GM19239 (cell line): ENCODE results near the gene PLXNB2.
"Not testable (repeated sequence)": the region's sequence is repeated elsewhere in the genome, so short reads cannot be mapped to it uniquely, and the experiment has no call there.

ENCODE experiments used
- DNase-seq: peaks from one replicate; pipeline ENCODE4 v3.0.0; 2011; ENCODE audit warnings: low spot score; ENCODE audit not compliant: insufficient read length
- FAIRE-seq: peaks from 2 replicates; lab custom pipeline; 2011; peaks lifted over from hg19 to GRCh38; lab: Jason Lieb, UNC

Gene PLXNB2

GRCh38 chr22:50282361-50283155 is 24.9 kb downstream of the PLXNB2 start:
- no peak for FAIRE-seq
- DNase-seq = no peak

GRCh38 chr22:50281957-50282356 is 25.5 kb downstream of the PLXNB2 start:
- no peak for DNase-seq
- no peak for FAIRE-seq

- FAIRE-seq (no peak), DNase-seq (no peak)
Observed at GRCh38 chr22:50281384-50281760, 26.1 kb downstream of the PLXNB2 start.

GRCh38 chr22:50280708-50281383 is 26.6 kb downstream of the PLXNB2 start:
- FAIRE-seq (no peak), DNase-seq (no peak)

- DNase-seq (no peak), FAIRE-seq (no peak)
Observed at GRCh38 chr22:50280022-50280707, 27.3 kb downstream of the PLXNB2 start.

- DNase-seq = no peak
- no peak for FAIRE-seq
Observed at GRCh38 chr22:50278956-50279619, 28.4 kb downstream of the PLXNB2 start.

GRCh38 chr22:50278461-50278860 is 29.0 kb downstream of the PLXNB2 start:
- DNase-seq (no peak), FAIRE-seq (no peak)

- DNase-seq = no peak
- FAIRE-seq = no peak
Observed at GRCh38 chr22:50277761-50278160, 29.7 kb downstream of the PLXNB2 start.

GRCh38 chr22:50276143-50276542 is 31.3 kb downstream of the PLXNB2 start:
- FAIRE-seq = peak; percentile 92

GRCh38 chr22:50275181-50276055 is 32.0 kb downstream of the PLXNB2 start:
- DNase-seq (no peak), FAIRE-seq (no peak)

More at GRCh38 chr22:50276143-50276542, 31.3 kb downstream of the PLXNB2 start:
- DNase-seq = peak; percentile 97

GRCh38 chr22:50274771-50275170 is 32.7 kb downstream of the PLXNB2 start:
- no peak for DNase-seq
- FAIRE-seq = no peak

GRCh38 chr22:50274311-50274710 is 33.1 kb downstream of the PLXNB2 start:
- DNase-seq (no peak), FAIRE-seq (peak; percentile 61)

GRCh38 chr22:50273781-50274180 is 33.7 kb downstream of the PLXNB2 start:
- DNase-seq, FAIRE-seq: not testable (repeated sequence)

GRCh38 chr22:50273352-50273751 is 34.1 kb downstream of the PLXNB2 start:
- DNase-seq, FAIRE-seq: not testable (repeated sequence)

- FAIRE-seq (no peak), DNase-seq (no peak)
Observed at GRCh38 chr22:50272044-50272802, 35.2 kb downstream of the PLXNB2 start.

- DNase-seq (peak; percentile 83), FAIRE-seq (no peak)
Observed at GRCh38 chr22:50271519-50271970, 35.9 kb downstream of the PLXNB2 start.

- DNase-seq (peak; percentile 88), FAIRE-seq (peak; percentile 28)
Observed at GRCh38 chr22:50270666-50271394, 36.6 kb downstream of the PLXNB2 start.
